MM.1S (cell line): ENCODE data around the gene ZNF217.

Experiments used
- DNase-seq: peaks from one replicate; pipeline ENCODE4 v3.0.0-alpha.2; 2015
- H2AFZ ChIP-seq: fragments of 300-600 bp; sonication (generic); 2 replicates; pipeline ENCODE4 v1.6.0; 2016; ENCODE audit warnings: antibody characterized with exemption, low read length
- H3F3A ChIP-seq: fragments of 300-600 bp; sonication (generic); 2 replicates; pipeline ENCODE4 v1.6.1; 2016; ENCODE audit warnings: mild to moderate bottlenecking, antibody characterized with exemption, low read length, moderate library complexity, mixed read lengths; ENCODE audit not compliant: insufficient read depth
- H3K27ac ChIP-seq: fragments of 300-600 bp; sonication (generic); 2 replicates; pipeline ENCODE4 v1.5.1; 2016; ENCODE audit warnings: mild to moderate bottlenecking, low read length
- H3K27me3 ChIP-seq: fragments of 300-600 bp; sonication (generic); replicated peaks from 2 replicates; pipeline ENCODE4 v1.6.0; 2016; ENCODE audit warnings: low read length; ENCODE audit not compliant: insufficient read depth
- H3K36me3 ChIP-seq: fragments of 300-600 bp; sonication (generic); replicated peaks from 2 replicates; pipeline ENCODE4 v1.6.1; 2016; ENCODE audit warnings: mild to moderate bottlenecking, low read length, mixed read lengths; ENCODE audit not compliant: insufficient read depth
- H3K4me1 ChIP-seq: fragments of 300-600 bp; sonication (generic); 2 replicates; pipeline ENCODE4 v1.6.1; 2016; ENCODE audit warnings: low read length, mixed read lengths
- H3K4me2 ChIP-seq: fragments of 300-600 bp; sonication (generic); 2 replicates; pipeline ENCODE4 v1.6.0; 2016; ENCODE audit warnings: low read depth, low read length
- H3K4me3 ChIP-seq: fragments of 300-600 bp; sonication (generic); 2 replicates; pipeline ENCODE4 v1.5.1; 2016; ENCODE audit warnings: low read length, mixed read lengths
- H3K79me2 ChIP-seq: fragments of 300-600 bp; sonication (generic); 2 replicates; pipeline ENCODE4 v1.6.1; 2016; ENCODE audit warnings: mixed run types, low read length, mixed read lengths
- H3K9ac ChIP-seq: fragments of 300-600 bp; sonication (generic); 2 replicates; pipeline ENCODE4 v1.6.1; 2016; ENCODE audit warnings: low read length, mixed read lengths
- H3K9me2 ChIP-seq: fragments of 300-600 bp; sonication (generic); replicated peaks from 2 replicates; pipeline ENCODE4 v1.6.1; 2016; ENCODE audit warnings: mild to moderate bottlenecking, low read length, mixed read lengths; ENCODE audit not compliant: insufficient read depth
- H3K9me3 ChIP-seq: fragments of 300-600 bp; sonication (generic); replicated peaks from 2 replicates; pipeline ENCODE4 v1.6.1; 2016; ENCODE audit warnings: mild to moderate bottlenecking, low read length, mixed read lengths; ENCODE audit not compliant: insufficient read depth
- H4K20me1 ChIP-seq: fragments of 300-600 bp; sonication (generic); 2 replicates; pipeline ENCODE4 v1.6.1; 2016; ENCODE audit warnings: mild to moderate bottlenecking, low read length, moderate library complexity, mixed read lengths; ENCODE audit not compliant: insufficient read depth
- CTCF ChIP-seq: fragments of 300-600 bp; sonication (generic); IDR thresholded peaks from 2 replicates; pipeline ENCODE4 v1.5.1; 2016; ENCODE audit warnings: antibody characterized with exemption, low read length, mixed read lengths
- EZH2 ChIP-seq: fragments of 300-600 bp; sonication (generic); optimal IDR thresholded peaks from 2 replicates; pipeline ENCODE3; 2017; ENCODE audit warnings: low read depth, mild to moderate bottlenecking, antibody characterized with exemption, low read length, mixed read lengths
- EZH2phosphoT487 ChIP-seq: fragments of 300-600 bp; sonication (generic); IDR thresholded peaks from 2 replicates; pipeline ENCODE4 v1.6.1; 2018; ENCODE audit warnings: antibody characterized with exemption, low read length

The ZNF217 gene

GRCh38 chr20:53578492-53579222 lies 15.0 kb downstream of the ZNF217 start:
- peak overlapping the region; percentile 82 for H3K4me2 ChIP-seq
- H3K27ac ChIP-seq: peak overlapping the region; percentile 92; the same call in 1 of the 2 replicates
- H3K4me1 ChIP-seq: peaks cover 17% of the 10 kb centered on the region; the same call in 1 of the 2 replicates
- no peak for TF ChIP-seq EZH2
- TF ChIP-seq CTCF: peak; percentile 81
- peaks cover 38% of the 10 kb centered on the region for H4K20me1 ChIP-seq
- H2AFZ ChIP-seq: no peak overlapping the region
- peaks cover 44% of the 10 kb centered on the region for H3F3A ChIP-seq
- H3K9ac ChIP-seq: peak overlapping the region; percentile 85; the same call in 1 of the 2 replicates
- H3K79me2 ChIP-seq: peaks cover 100% of the 10 kb centered on the region
- no peaks in the 10 kb centered on the region for H3K9me2 ChIP-seq
- no peaks in the 10 kb centered on the region for H3K9me3 ChIP-seq
- H3K36me3 ChIP-seq: peaks cover 57% of the 10 kb centered on the region
- peak; percentile 88 for DNase-seq
- no peaks in the 10 kb centered on the region for H3K27me3 ChIP-seq
- H3K4me3 ChIP-seq: peak overlapping the region; percentile 70

- peaks cover 17% of the 10 kb centered on the region; the same call in 1 of the 2 replicates for H3K4me1 ChIP-seq
- no peak overlapping the region for H3K9ac ChIP-seq
- H3K9me2 ChIP-seq: no peaks in the 10 kb centered on the region
- H3K79me2 ChIP-seq: peaks cover 100% of the 10 kb centered on the region
- peak overlapping the region; percentile 82; the same call in 1 of the 2 replicates for H3K4me2 ChIP-seq
- no peak overlapping the region for H2AFZ ChIP-seq
- no peak for DNase-seq
- H4K20me1 ChIP-seq: peaks cover 56% of the 10 kb centered on the region
- peaks cover 54% of the 10 kb centered on the region for H3K36me3 ChIP-seq
- no peak overlapping the region for H3K27ac ChIP-seq
- H3K4me3 ChIP-seq: peak overlapping the region; percentile 0; the same call in 1 of the 2 replicates
- H3K27me3 ChIP-seq: no peaks in the 10 kb centered on the region
- no peak for TF ChIP-seq EZH2
- TF ChIP-seq CTCF: no peak
- TF ChIP-seq EZH2phosphoT487: no peak
- peaks cover 31% of the 10 kb centered on the region for H3F3A ChIP-seq
- H3K9me3 ChIP-seq: no peaks in the 10 kb centered on the region
Observed at GRCh38 chr20:53576586-53577318, 16.9 kb downstream of the ZNF217 start.

- Histone ChIP-seq H3K9me3 (no peaks in the 10 kb centered on the region), H3K79me2 (peaks cover 100% of the 10 kb centered on the region), H3K9me2 (no peaks in the 10 kb centered on the region), H4K20me1 (peaks cover 60% of the 10 kb centered on the region), H3F3A (peaks cover 27% of the 10 kb centered on the region), H3K36me3 (peaks cover 53% of the 10 kb centered on the region), H3K4me3 (no peak overlapping the region), H2AFZ (no peak overlapping the region), H3K27me3 (no peaks in the 10 kb centered on the region), H3K9ac (no peak overlapping the region), H3K27ac (no peak overlapping the region), H3K4me2 (peak overlapping the region; percentile 82), H3K4me1 (peaks cover 17% of the 10 kb centered on the region; the same call in 1 of the 2 replicates)
- TF ChIP-seq CTCF: no peak
- TF ChIP-seq EZH2phosphoT487: no peak
- DNase-seq: no peak
Observed at GRCh38 chr20:53576195-53576580, 17.5 kb downstream of the ZNF217 start.
